ENCODE data around the gene PSMD4. TPM values are rescaled to one million over a fixed set of nuclear protein-coding genes. Genes with fewer than 3 reads are reported as not detected.
A peak's percentile ranks its signal among the peaks of the same experiment; 100 is the strongest.

The PSMD4 gene
- polyA plus RNA-seq (2011; rRNA removed) (241 and 265 TPM in 2 replicates), polyA plus RNA-seq (2017; fragmentation: RNase III; extraction: RNeasy Plus Mini Kit Qiagen cat#74134 plus additional on column Dnase treatment) (207 to 218 TPM (median 210 TPM) in 3 replicates), polyA minus RNA-seq (2011; rRNA and poly(A)+ RNA removed) (218 and 220 TPM in 2 replicates)
- polyA plus RNA-seq (2012; cell fraction: cytosol; rRNA removed), result 356 and 395 TPM in 2 replicates
- polyA plus RNA-seq (2012; cell fraction: nucleus; rRNA removed), result 270 and 344 TPM in 2 replicates

GRCh38 chr1:151254217-151255213 is at the start of gene PSMD4:
Gene PSMD4, plus strand, starts transcription at chr1:151254734. Its CDS starts 49 bp downstream, at chr1:151254783.
- POLR2A ChIA-PET, result interaction anchor here (0.6 to 1.7 kb wide), 15 partner anchors 10 to 190 kb away, joined by 3 to 18 read pairs (median 4); partner anchors contain the start of genes PI4KB, VPS72 and ZNF687
- WGBS (ENCODE audit: missing lambda C conversion rate), result 2% methylated on average over 53 of the region's 56 CpGs
- Histone ChIP-seq H3K9me3 (no peaks in the 10 kb centered on the region), H3K4me2 (peak within 1 kb of the TSS; percentile 90), H3K27ac (peak within 1 kb of the TSS; percentile 93 to 95), H3K4me3 (peak within 1 kb of the TSS; percentile 77), H3K4me1 (peaks cover 6% of the 10 kb centered on the region; the same call in 1 of the 3 replicates)
- FAIRE-seq (peak; percentile 63), DNase-seq (ENCODE audit: low read depth in 1 of 2, low spot score in 1 of 2) (peak; percentile 99), ATAC-seq (peak; percentile 96 to 99)
- CTCF ChIA-PET, result interaction anchor here (0.6 to 3.7 kb wide), 9 partner anchors 16 to 88 kb away, joined by 3 to 18 read pairs (median 4); no protein-coding TSS in a partner anchor
- TF ChIP-seq RNF2 (IDR thresholded peaks at IDR 0.05; ENCODE audit: borderline replicate concordance, low read depth), result no peak
- no peak for TF ChIP-seq ZSCAN20 (CRISPR knock-in tag; IDR thresholded peaks at IDR 0.05)
- peak; percentile 88 to 91 for TF ChIP-seq JUN (IDR thresholded peaks at IDR 0.05)
- TF ChIP-seq E2F6 (IDR thresholded peaks at IDR 0.05; ENCODE audit: borderline replicate concordance, low read depth), result peak; percentile 75
- no peak for TF ChIP-seq MAFK (IDR thresholded peaks at IDR 0.05; ENCODE audit: partially characterized antibody)
- TF ChIP-seq RARB (CRISPR knock-in tag; IDR thresholded peaks at IDR 0.05), result no peak
- no peak for TF ChIP-seq CBX8 (IDR thresholded peaks at IDR 0.05)
- TF ChIP-seq POLR2AphosphoS2 (conservative IDR thresholded peaks at IDR 0.05; ENCODE audit: low read length), result no peak
- peak; percentile 63; the same call in 1 of the 2 replicates for TF ChIP-seq EHF (CRISPR knock-in tag; IDR thresholded peaks at IDR 0.05)
- no peak for TF ChIP-seq HES2 (IDR thresholded peaks at IDR 0.05)
- peak; percentile 92 for TF ChIP-seq POLR2A (IDR thresholded peaks at IDR 0.05; ENCODE audit: low read length)
- peak; percentile 97 for TF ChIP-seq CHD4 (IDR thresholded peaks at IDR 0.05; ENCODE audit: borderline replicate concordance)
- no peak for TF ChIP-seq FOXS1 (CRISPR knock-in tag; IDR thresholded peaks at IDR 0.05)
- TF ChIP-seq MYC (IDR thresholded peaks at IDR 0.05; ENCODE audit: borderline replicate concordance, low read length), result no peak
- no peak for TF ChIP-seq FOSL2 (IDR thresholded peaks at IDR 0.05)
- TF ChIP-seq FOSL2 (CRISPR knock-in tag; IDR thresholded peaks at IDR 0.05), result peak; percentile 75
- TF ChIP-seq KDM1A (IDR thresholded peaks at IDR 0.05; ENCODE audit: low read depth), result no peak
- TF ChIP-seq RCOR1 (IDR thresholded peaks at IDR 0.05; ENCODE audit: low read depth, low read length), result no peak
- TF ChIP-seq HOXB13 (CRISPR knock-in tag; IDR thresholded peaks at IDR 0.05; ENCODE audit: low read depth), result no peak
- TF ChIP-seq NFE2L2 (conservative IDR thresholded peaks at IDR 0.05; ENCODE audit: low read length), result no peak
- 0 out of 2 replicates have a peak, but pooled peaks have one; percentile 48 for TF ChIP-seq HDAC2 (IDR thresholded peaks at IDR 0.05)
- TF ChIP-seq ELK1 (IDR thresholded peaks at IDR 0.05; ENCODE audit: low read depth, low read length), result no peak
- no peak for TF ChIP-seq SREBF2 (IDR thresholded peaks at IDR 0.05)
- TF ChIP-seq EHMT2 (IDR thresholded peaks at IDR 0.05; ENCODE audit: low read depth), result no peak
- TF ChIP-seq ESRRA (IDR thresholded peaks at IDR 0.05; ENCODE audit: borderline replicate concordance, low read length), result no peak
- no peak for TF ChIP-seq ZNF302 (CRISPR knock-in tag; IDR thresholded peaks at IDR 0.05)
- 0 out of 2 replicates have a peak, but pooled peaks have one; percentile 66 for TF ChIP-seq HOXB5 (CRISPR knock-in tag; IDR thresholded peaks at IDR 0.05)
- TF ChIP-seq CEBPB (IDR thresholded peaks at IDR 0.05), result no peak
- TF ChIP-seq KDM5A (IDR thresholded peaks at IDR 0.05), result peak; percentile 84
- peak; percentile 49; the same call in 1 of the 2 replicates for TF ChIP-seq USF2 (IDR thresholded peaks at IDR 0.05)
- peak; percentile 85 for TF ChIP-seq MAX (IDR thresholded peaks at IDR 0.05)
- no peak for TF ChIP-seq ZC3H11A (IDR thresholded peaks at IDR 0.05)
- TF ChIP-seq HEYL (CRISPR knock-in tag; IDR thresholded peaks at IDR 0.05), result no peak
- no peak for TF ChIP-seq NR3C1 (IDR thresholded peaks at IDR 0.05)
- TF ChIP-seq REST (IDR thresholded peaks at IDR 0.05), result peak; percentile 60
